Measurements from ENCODE around the gene TLE3. TPM values are rescaled to one million over a fixed set of nuclear protein-coding genes. Genes with fewer than 3 reads are reported as not detected.
"Not testable (repeated sequence)": the region's sequence is repeated elsewhere in the genome, so short reads cannot be mapped to it uniquely, and the experiment has no call there.

TLE3 gene
- total RNA-seq, 2 donors from 2014 or later: 22.4 to 29.3 TPM

DNA sequence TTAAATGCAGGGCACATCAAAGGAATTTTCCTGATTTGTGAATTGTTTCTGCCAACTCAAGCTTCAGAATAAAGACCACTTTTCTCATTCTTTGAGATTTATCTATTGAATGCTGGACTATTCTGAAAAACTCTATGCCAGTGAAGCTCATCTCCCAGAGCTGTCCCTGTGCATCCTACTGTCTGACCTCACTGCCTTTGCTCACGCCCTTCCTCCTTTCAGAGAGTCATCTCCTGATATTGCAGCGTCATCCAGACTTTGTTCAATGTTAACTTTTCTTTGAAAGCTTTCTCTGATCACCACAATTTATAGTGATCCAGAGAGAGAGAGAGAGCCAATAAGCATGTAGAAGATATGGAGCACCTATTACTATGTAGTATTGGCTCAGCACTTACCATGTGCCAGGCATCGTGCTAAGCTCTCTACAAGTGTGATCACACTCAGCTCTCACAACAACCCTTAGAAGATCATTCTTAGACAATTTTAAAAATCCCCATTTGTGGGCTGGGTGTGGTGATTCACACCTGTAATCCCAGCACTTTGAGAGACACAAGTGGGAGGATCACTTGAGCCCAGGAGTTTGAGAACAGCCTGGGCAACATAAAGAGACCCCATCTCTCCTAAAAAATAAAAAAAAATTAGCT is 30.2 kb upstream of the TLE3 start:
- intact Hi-C loops (cut with DNase I): no loop called here
- DNase-seq: no peak
- no peak for ATAC-seq

DNA sequence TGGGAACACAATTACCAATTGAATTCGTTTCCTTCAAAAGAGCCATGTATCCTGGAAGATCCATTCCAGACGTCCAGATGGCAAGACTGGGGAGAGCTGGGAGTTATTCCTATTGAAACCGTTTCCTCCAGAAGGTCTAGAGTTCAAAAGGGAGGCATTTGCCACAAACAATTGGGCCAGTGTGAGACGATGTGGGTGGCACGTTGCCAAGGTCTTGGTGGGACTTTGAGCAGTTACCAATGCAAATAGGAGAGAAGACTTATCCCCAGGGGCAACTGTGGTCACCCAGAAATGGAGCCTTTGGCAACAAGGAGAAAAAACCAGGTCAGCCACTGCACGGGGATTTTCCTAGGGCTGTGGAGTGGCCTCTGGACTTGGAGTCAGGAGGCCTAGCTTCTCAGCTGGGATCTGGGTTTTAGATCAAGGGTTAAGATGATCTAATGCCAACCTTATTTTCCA is 29.6 kb upstream of the TLE3 start:
- peak; percentile 49 for DNase-seq
- ATAC-seq: peak in 1 of 2 donors; percentile 26
- intact Hi-C loops (cut with DNase I): no loop called here

DNA sequence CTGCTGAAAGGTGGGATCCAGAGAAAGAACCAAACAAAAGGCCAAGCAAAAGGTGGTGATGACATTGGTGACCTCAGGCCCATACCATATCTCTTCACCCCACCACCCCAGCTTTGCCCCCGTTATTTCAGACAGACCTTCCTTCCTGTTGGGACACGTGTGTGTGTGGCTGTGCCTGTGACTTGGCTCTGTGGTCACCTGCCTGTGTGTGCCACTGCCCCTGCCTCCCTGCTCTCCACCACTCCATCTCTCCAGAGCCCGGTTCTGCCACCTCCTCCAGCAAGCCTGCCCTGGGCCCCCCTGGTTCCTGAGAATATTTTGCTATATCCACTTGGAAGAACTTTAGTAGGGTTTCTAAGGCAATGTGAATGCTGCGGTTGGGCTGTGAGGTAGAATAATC is 28.6 kb upstream of the TLE3 start:
- intact Hi-C loops (cut with DNase I): no loop called here
- ATAC-seq: no peak

DNA sequence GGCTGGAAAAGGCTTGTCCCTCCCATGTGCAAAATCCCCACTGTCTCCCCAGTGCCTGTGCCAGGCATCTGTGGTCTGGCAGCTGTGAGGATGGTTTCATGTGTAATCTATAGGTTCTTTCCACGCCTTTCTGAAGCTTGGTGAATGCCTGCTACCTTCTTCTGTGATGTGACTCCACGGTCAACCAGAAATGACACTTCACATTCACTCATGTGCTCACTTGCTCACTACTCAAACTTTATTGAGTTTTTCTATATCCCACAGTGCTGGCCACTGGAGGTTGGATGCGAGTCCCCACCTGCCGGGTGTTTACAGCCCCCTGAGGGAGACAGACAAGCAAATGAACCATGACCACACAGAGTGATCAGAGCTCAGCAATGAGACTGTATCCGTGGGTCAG is 27.9 kb upstream of the TLE3 start:
- no peak for ATAC-seq
- intact Hi-C loops (cut with DNase I): no loop called here
- DNase-seq: no peak

More for the DNA sequence above, 28.6 kb upstream of the TLE3 start:
- no peak for DNase-seq

DNA sequence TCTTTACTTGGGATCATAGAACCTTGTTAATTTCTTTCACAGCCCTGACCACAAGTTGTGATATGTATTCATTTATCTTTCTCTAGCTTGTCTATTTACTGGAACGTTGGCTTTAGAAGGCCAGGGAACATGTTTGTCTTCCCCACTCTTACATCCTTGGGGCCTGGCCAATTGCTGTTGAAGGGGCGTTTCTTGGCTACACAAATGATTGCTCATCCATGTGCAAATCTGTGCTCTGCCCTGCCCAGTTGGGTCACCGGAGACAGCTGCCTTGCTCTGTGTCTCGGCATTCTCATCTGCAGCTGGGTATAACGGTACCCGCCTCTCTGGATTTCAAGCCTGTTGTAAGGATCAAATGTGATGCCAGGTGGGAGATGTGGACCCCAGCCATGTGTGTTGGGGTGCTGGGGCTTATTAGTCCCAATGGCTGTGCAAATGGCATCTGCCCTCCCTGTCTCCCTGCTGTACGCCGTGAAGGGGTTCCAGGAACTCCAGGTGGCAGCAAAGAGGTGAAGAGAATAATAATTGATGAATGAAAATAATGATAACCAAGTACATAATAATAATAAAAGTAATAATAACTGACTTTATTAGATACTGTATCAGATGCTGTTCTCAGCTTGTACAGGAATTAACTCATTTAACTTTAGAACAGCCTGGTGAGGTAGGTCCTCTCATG is 24.0 kb upstream of the TLE3 start:
- intact Hi-C loops (cut with DNase I): no loop called here
- ATAC-seq: peak; percentile 41 to 91
- peak; percentile 69 for DNase-seq

DNA sequence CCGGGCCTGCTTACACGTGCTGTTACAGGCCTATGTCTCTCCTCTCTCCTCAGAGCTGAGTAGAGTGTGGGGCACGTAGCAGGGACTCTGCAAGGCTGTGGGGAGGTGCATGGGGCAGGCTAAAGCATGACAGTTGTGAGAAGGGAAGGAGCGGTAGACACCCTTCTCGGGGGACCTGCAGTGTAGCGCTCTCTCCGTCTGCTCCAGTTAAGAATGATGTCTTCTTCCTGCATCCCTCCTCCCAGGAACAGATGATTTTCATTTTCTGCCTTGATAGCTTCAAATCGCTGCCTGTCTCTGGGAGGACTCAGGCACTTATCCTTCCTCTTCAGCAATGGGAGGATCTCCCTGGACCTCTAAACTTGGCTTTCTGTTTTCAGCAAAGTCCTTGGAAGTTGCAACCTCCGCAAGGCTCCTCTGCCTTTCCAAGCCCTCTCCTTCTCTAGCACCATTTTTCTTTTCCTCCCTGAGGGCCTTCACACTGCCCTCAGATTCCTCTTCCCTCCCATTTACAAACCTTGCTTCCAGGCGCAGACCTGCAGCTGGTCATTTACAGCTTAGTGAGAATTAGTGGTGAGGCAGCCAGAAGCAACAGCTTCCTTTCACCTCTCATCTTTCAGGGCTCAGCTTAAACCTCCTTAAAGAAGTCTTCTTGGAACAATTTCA is 23.4 kb upstream of the TLE3 start:
- ATAC-seq (peak in 1 of 2 donors; percentile 42), DNase-seq (no peak)

DNA sequence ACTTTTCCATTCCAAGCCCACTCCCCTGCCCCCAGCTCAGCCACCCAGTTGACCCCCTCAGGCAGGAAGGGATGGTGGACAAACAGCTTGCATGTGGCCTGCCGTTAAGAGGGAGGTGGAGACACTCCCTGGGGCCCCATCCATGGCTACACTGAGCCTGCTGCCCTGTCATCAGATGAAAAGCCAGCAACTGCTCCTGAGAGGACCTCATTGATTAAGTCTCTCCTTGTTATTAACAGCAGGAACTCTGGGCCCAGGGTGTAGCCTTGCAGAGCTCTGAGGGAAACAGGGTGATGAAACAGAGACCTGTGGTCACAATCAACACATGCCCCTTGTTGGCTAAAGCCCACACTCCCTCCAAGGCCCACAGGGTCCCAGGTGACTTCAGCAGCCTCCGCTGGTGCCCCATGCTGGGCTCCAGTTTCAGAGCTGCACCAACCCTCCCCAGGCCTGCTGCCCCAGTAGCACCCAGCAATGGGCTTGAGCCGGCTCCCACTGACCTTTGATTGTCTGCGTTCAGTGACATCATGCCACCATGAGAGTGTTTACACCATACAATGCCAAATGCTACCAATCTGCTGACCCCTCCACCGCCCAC is 22.3 kb upstream of the TLE3 start:
- no peak for ATAC-seq
- DNase-seq: no peak
- intact Hi-C loops (cut with DNase I): no loop called here

More for the DNA sequence above, 23.4 kb upstream of the TLE3 start:
- intact Hi-C loops (cut with DNase I): no loop called here

DNA sequence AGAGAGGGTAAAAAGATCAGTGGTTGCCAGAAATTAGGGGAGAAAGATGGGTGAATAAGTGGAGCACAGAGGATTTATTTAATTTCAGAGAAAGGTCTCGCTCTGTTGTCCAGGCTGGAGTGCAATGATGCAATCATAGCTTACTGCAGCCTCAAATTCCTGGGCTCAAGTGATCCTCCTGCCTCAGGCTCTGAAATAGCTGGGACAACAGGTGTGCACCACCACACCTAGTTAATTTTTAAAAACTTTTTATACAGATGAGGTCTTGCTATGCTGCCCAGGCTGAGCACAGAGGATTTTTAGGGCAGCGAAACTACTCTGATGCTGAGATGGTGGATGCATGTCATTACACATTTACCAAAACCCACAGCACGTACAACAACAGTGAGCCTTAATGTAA is 20.9 kb upstream of the TLE3 start:
- no peak for DNase-seq
- intact Hi-C loops (cut with DNase I): no loop called here
- no peak for ATAC-seq

DNA sequence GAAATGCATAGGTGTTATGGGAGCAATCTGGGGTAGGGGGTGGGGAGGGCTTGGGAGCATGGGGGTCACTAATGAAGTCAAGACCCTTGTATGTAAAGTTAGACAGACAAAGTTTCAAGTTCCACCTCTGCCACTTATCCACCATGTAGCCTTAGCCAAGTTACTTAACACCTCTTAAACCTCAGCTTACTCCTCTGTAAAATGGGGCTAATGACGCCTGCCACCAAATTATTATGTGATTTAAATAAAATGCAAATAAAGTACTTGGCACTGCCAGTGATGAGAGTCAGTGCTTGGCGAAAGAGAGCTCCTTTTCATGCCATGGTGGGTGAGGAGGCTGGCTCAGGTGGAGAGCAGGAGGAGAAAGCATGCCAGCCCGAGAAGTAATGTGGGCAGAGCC is 18.6 kb upstream of the TLE3 start:
- ATAC-seq: no peak
- DNase-seq: no peak
- intact Hi-C loops (cut with DNase I): no loop called here

DNA sequence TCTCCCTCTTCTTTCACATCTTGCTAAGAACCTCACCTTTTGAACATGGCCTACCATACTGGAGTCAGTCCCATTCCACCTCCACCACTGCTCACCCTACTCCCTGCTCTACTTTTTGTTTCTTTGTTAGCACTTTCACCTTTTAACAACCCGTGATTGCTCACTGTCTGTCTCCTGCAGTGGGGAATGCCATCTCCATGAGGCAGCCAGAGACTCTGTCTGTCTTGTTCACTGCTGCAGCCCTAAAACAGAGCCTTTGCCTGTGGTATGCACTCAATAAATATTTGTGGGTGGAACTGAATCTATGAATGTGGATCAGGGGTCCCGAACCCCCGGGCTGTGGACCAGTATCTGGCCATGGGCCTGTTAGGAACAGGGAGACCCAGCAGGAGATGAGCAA is 16.5 kb upstream of the TLE3 start:
- ATAC-seq: no peak
- no peak for DNase-seq
- intact Hi-C loops (cut with DNase I): no loop called here

DNA sequence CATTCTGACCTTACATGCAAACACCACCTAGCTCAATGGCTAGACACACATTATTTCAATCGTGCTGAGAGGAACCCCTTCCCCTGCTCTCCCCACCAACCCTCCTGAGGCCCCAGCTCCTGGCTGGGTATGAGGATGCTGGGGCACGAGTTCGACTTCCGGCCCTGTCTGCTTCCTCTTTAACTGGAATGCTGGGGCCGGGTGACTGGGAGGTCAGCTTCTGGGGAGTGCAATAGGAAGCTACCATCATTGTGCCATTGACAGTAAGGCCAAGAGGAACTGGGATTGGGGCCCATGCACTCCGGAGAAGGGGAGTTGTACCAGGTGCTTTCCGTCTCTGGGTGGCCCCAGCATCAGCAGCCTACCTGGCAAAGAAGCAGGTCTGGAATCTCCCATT is 15.6 kb upstream of the TLE3 start:
- ATAC-seq (peak in 1 of 2 donors; percentile 29), DNase-seq (peak; percentile 54)
- intact Hi-C loops (cut with DNase I): no loop called here

DNA sequence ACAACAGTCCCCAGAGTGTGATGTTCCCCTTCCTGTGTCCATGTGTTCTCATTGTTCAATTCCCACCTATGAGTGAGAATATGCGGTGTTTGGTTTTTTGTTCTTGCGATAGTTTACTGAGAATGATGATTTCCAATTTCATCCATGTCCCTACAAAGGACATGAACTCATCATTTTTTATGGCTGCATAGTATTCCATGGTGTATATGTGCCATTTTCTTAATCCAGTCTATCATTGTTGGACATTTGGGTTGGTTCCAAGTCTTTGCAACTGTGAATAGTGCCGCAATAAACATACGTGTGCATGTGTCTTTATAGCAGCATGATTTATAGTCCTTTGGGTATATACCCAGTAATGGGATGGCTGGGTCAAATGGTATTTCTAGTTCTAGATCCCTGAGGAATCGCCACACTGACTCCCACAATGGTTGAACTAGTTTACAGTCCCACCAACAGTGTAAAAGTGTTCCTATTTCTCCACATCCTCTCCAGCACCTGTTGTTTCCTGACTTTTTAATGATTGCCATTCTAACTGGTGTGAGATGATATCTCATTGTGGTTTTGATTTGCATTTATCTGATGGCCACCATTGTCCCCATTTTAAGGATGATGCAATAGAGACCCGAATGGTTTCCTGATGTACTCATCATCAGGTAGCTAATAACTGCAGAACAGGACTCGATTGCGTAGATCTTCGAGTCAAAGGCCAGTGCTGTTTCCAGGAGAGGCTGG is 15.0 kb upstream of the TLE3 start:
- DNase-seq; ATAC-seq; intact Hi-C loops (cut with DNase I): not testable (repeated sequence)

DNA sequence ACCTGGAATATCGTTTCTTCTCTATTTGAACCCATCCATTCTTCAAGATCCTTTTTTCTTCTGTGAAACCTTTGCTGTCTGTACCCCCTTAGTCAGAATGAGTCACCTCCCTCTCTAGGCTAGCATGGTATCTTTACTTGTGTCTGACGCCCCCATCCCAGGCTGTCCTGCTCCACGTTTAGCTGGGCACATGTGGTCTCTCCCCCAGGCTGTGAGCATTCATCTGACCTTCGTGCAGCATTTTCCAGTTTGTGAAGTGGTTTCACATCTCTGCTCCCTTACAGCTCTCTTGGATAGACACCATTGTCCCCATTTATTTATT is 14.3 kb upstream of the TLE3 start:
- ATAC-seq (peak in 1 of 2 donors; percentile 35), DNase-seq (no peak)
- intact Hi-C loops (cut with DNase I): no loop called here

DNA sequence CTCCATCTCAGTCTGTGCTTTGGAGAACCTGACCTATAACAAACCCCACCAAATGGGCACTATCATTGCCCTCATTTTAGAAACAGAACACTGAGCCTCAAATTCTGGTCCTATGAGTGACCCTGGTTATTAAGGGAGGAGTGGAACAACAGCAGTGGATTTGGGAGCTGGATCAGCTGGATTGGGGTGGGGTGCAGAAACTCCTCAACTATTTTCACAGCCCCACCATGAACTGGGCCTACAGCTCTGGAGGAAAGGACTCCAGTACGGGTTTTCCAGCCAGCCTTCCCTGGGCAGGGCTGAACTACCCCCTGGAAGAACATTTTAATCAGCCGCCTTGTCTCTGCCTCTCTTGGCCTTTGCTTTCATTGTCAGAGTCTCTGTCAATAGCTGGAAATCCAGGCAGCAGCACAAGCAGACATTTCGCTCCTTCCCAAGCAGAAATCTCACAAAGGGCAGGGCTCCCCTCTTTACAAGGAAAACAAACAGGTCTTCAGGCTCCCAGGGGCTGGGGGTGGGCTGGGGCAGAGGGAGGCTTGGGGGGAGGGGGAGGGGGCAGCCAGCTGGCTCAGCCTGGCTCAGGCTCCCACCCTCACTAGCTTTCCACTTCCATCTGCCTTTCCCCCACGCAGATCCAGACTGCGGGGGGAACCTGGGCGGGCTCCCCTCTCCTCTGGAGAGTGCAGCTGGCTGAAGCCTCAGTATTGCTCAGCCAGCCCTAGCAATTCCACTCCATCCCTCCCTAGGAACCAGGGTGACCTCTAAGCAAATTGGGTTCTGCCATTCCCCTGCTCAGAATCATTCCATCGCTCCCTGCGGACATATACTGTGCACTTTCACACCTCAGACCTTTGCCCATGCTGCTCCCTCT is 13.7 kb upstream of the TLE3 start:
- intact Hi-C loops (cut with DNase I): no loop called here
- ATAC-seq (peak; percentile 95 to 96), DNase-seq (peak; percentile 77)

DNA sequence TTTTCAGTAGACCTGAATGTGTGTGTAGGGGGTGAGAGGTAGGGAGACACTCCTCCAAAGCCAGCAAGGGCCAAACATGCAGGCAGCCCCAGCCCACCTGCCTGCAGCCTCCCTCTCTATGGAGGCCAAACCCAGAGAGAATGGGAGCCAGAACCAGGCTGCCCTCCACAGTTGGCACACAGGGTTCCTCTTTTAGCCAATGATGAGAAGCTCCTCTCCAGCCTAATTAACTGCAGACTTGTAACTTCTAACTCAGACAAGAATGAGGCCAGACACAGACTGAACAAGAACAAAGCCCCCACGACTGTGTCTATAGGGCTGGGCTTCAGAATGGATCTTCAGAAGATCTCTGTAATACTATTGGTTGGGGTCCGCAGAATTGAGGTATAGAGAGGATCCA is 12.3 kb upstream of the TLE3 start:
- DNase-seq (no peak), ATAC-seq (no peak)
- intact Hi-C loops (cut with DNase I): loop anchor here in 1 of 2 donors (10.0 kb wide), 1 partner anchor 255 kb away; no protein-coding TSS in a partner anchor

DNA sequence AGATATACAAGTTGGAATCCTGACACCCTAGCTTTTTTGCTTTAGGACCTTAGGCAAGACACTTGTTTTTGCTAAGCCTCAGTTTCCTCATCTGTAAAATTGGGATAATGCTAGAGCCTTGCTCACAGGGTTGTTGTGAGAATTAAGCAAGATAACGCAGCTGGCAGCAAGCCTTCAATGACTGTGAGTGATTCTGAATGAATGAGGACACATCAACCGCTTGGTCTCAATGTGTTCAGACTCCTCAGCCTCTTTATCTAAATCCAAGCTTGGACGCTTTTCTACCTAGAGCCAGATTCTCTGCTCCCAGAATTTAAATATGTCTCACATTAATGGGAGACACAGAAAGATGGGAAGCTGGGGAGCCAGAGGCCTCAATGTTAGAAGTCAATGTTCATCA is 11.8 kb upstream of the TLE3 start:
- DNase-seq (no peak), ATAC-seq (no peak)
- intact Hi-C loops (cut with DNase I): loop anchor here in 1 of 2 donors (10.0 kb wide), 1 partner anchor 255 kb away; no protein-coding TSS in a partner anchor

DNA sequence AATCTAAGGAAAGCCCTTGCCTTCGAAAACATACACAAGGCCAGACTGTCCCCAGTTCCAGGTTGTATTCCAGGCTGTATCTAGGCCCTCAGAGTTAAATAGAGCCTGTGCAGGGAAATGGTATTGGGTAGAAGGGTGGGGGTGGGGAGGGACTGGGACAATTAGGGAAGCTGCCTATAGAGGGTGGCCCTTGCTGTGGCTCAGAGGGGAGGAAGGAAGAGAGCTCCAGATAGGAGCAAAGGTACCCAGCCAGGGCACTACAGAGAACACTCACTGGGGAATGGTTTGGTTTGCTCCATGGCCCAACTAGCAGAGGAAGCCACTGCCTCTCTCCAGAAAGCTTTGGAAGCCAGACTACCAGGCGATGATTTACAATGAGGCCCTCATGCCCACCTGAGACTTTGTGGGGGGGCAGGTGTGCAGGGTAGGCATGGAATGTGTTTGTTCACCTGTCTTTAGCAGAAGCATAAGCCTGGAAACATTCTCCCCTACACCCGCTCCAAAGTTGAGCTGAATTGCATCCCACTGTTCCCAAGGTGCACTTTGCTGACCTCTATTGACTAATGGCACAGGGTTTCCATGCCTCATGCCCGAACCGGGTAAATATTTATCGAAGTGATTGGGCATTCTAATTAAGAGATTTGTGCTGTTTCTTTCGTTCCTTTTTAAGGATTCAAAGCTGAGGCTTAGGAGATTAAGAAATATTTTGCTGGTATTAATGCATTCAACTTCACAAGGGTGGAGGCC is 6.3 kb upstream of the TLE3 start:
- DNase-seq (no peak), ATAC-seq (no peak)
- intact Hi-C loops (cut with DNase I): loop anchor here in 1 of 2 donors (5.0 to 10.0 kb wide), 2 partner anchors 261 to 368 kb away; no protein-coding TSS in a partner anchor

DNA sequence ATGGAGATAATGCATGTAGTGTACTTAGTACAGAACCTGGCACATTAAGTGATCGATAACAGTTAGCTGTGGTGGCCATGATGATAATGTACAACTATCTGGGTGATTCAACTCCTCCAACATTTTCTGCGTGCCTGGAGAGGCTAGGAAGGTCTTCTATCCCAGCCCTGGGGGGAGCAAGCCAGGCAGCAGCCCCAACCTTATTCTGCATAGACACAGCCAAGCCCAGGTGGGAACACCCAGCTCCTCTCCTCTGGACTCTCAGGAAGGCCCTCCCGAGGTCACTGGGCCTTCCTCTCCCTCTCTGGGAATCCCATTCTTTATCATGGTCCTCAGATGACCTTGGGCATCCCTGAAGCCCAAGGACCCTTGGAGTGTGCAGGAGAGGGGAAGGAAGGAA is 5.1 kb upstream of the TLE3 start:
- intact Hi-C loops (cut with DNase I): loop anchor here in 1 of 2 donors (5.0 to 10.0 kb wide), 2 partner anchors 262 to 369 kb away; no protein-coding TSS in a partner anchor
- ATAC-seq (no peak), DNase-seq (no peak)

Data from left cardiac atrium (tissue), 4 donors.